ENCODE data around the gene RBM18.

Gene RBM18

DNA sequence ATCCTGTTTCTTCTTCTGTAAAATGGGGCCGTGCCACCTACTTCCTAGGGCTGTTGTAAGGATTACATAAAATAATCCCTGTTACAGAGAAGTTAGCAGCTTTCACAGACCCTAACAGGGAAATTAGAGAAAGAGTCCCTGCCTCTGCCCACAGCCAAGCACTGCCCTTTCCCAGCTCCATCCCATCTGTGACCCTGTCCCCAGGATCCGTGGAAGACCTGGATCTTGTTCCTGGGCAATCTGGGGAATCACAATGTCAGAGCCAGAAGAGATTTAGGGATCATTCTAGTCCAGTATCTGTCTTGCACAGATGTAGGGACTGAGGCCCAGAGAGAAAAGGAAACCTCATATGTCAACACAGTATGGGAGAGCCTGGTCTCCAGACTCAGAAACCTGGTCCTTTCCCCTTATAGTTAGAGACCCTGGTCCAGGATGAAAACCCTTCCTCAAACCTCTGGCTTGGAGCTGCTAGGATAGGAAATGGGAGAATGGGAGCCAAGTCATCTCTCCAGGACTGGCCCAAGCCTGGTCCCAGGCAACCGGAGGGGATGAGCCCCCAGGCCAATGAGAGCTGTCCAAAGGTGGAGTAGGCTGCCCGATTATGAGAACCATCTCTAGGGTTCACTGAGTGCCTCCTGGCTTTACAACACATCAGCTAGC, 48.4 kb downstream of the RBM18 start:
- no peak for DNase-seq (ENCODE audit: low read depth)
- no peak overlapping the region for H3K4me3 ChIP-seq (ENCODE audit: control insufficient read depth, low read depth, low read length)
- TF ChIP-seq, protein P1, sequence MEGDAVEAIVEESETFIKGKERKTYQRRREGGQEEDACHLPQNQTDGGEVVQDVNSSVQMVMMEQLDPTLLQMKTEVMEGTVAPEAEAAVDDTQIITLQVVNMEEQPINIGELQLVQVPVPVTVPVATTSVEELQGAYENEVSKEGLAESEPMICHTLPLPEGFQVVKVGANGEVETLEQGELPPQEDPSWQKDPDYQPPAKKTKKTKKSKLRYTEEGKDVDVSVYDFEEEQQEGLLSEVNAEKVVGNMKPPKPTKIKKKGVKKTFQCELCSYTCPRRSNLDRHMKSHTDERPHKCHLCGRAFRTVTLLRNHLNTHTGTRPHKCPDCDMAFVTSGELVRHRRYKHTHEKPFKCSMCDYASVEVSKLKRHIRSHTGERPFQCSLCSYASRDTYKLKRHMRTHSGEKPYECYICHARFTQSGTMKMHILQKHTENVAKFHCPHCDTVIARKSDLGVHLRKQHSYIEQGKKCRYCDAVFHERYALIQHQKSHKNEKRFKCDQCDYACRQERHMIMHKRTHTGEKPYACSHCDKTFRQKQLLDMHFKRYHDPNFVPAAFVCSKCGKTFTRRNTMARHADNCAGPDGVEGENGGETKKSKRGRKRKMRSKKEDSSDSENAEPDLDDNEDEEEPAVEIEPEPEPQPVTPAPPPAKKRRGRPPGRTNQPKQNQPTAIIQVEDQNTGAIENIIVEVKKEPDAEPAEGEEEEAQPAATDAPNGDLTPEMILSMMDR (conservative IDR thresholded peaks at IDR 0.05; ENCODE audit: control insufficient read depth, insufficient read depth, low read depth, low read length), result no peak

- no peak for DNase-seq (ENCODE audit: low read depth)
- TF ChIP-seq, protein P1 (conservative IDR thresholded peaks at IDR 0.05; ENCODE audit: control insufficient read depth, insufficient read depth, low read depth, low read length), result no peak
- H3K4me3 ChIP-seq (ENCODE audit: control insufficient read depth, low read depth, low read length), result no peak overlapping the region
These were observed 49.0 kb downstream of the RBM18 start for GRCh38 chr9:122215663-122216062.

GRCh38 chr9:122214507-122214906, 50.1 kb downstream of the RBM18 start:
- no peak overlapping the region for H3K4me3 ChIP-seq (ENCODE audit: control insufficient read depth, low read depth, low read length)
- DNase-seq (ENCODE audit: low read depth), result no peak
- TF ChIP-seq, protein P1 (conservative IDR thresholded peaks at IDR 0.05; ENCODE audit: control insufficient read depth, insufficient read depth, low read depth, low read length), result no peak

DNA sequence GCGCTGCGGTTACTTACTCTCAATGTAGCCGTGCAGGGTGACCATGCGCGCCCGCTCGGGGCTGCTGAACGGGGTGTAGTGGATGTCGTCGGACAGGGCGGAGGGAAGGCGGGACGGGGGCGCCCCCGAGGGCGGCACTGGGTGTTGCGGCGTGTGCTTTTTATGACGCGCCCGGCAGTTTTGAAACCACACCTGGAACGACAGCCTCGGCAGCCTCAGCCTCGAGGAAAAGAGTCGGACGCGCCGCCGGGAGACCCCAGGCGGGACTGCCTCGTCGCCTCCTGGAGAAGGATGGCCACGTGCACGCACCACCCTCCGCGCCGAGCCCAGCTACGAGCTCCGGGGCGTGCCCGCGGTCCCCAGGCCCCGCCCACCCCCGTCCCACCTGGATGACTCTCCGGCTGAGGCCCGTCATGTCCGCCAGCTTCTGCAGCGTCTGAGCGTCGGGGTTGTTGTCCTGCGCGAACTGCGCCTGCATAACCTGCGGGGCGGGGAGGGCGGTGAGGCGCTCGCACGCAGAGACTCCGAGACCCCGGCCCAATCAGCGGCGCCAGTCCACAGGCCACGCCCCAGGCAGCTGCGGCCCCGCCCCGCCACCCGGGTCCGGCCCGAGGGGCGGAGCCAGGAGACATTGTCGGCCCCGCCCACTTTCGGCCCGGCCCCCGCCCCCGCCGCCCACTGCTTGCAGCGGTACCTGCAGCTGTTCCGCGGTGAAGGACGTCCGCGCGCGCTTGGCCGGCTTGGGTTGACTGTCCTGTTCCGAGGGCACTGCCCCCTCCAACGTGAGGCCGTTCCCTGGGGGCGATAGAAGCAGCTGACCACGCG, 50.8 kb downstream of the RBM18 start:
- peak overlapping the region; percentile 10 for H3K4me3 ChIP-seq (ENCODE audit: control insufficient read depth, low read depth, low read length)
- TF ChIP-seq, protein P1 (conservative IDR thresholded peaks at IDR 0.05; ENCODE audit: control insufficient read depth, insufficient read depth, low read depth, low read length), result no peak
- DNase-seq (ENCODE audit: low read depth), result no peak

- no peak for DNase-seq (ENCODE audit: low read depth)
- H3K4me3 ChIP-seq (ENCODE audit: control insufficient read depth, low read depth, low read length), result no peak overlapping the region
- TF ChIP-seq, protein P1 (conservative IDR thresholded peaks at IDR 0.05; ENCODE audit: control insufficient read depth, insufficient read depth, low read depth, low read length), result no peak
These were observed 51.5 kb downstream of the RBM18 start for GRCh38 chr9:122213102-122213588.

DNA sequence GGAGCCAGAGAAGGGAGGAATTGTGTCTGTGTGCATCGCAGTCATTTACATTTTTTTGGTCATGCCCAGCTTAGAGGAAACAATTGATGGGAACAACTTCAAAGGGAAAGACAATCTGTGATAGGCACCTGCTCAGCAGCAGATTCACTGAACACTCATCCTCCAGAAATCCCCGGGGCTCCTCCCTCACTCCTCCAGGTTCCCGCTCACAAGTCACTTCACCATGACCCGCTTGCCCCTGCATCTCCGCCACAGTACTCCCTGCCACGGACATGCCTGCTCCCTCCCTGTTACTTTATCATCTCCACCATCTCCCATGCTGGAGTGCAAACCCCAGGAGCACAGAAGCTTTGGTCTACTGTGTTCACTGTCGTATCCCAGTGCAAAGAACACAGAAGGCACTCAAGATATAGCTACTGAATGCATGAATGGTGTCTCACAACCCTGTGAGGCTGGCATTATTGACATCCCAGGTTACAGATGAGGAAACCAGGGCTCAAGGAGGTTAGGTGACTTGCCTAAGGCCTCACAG, 52.1 kb downstream of the RBM18 start:
- TF ChIP-seq, protein P1 (conservative IDR thresholded peaks at IDR 0.05; ENCODE audit: control insufficient read depth, insufficient read depth, low read depth, low read length), result no peak
- DNase-seq (ENCODE audit: low read depth), result no peak
- no peak overlapping the region for H3K4me3 ChIP-seq (ENCODE audit: control insufficient read depth, low read depth, low read length)
